ENCODE measurements around the gene ANKRD33B.
"Not testable (repeated sequence)": the region's sequence is repeated elsewhere in the genome, so short reads cannot be mapped to it uniquely, and the experiment has no call there.

The ANKRD33B gene

DNA sequence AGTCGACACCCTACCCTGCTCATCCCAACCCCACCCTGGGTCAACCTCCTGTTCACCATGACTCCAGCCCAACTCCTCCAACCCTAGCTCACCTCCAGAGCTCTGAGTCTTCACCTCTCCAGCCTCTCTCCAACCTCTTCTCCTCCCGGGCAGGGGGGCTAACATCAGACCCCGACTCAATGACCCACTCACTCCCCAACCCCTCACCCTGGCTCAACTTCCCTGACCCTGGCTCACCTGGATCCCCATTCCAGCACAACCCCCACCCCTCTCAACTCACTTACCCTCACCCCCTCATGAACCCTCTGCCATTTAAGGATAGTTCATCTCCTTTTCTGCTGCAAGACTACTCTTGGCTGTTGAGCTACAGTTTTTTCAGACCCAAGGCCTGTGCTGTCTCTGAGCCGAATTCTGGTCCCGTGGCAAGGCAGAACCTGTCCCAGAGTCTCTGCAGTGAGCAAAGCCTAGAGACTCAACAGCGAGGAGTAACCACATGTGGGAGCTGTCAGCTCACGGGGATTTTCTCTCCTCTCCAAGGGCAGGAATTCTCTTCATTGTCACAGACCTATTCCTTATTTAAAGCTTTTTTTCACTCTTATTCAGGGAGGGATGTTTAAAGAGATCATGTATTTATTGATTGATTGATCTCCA is 29.8 kb downstream of the ANKRD33B start:
- no peak for DNase-seq (ENCODE audit: low read depth in 2 of 2)

DNA sequence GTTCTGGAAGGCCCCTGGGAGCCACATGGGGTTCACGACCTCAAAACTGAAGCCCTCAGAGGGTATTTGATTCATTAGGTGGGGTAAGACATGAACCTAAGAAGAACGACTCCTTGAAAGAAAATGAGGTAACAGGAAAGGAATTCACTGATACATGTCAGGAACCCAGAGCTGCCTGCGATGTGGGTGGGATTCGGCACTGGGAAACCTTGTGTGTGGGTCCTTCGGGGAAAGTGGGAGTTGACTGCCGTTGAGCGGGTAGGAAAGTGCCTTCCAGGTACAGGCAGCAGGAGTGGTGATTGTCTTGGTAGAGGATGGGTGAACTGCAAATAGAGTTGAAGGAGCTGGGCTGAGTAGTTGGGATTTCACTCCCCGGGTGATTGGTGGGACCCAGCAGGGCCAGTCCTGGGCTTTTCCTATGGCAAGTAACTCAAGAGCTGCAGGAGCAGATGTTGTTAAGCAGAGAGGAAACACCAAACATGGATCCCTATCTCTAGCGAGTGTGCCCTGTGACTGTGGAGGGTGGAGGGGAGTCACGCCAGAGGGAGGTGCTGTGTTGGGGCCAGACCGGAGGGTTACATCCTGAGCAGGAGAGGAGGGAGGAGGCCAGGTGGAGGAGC is 30.8 kb downstream of the ANKRD33B start:
- DNase-seq (ENCODE audit: low read depth in 2 of 2), result no peak

DNA sequence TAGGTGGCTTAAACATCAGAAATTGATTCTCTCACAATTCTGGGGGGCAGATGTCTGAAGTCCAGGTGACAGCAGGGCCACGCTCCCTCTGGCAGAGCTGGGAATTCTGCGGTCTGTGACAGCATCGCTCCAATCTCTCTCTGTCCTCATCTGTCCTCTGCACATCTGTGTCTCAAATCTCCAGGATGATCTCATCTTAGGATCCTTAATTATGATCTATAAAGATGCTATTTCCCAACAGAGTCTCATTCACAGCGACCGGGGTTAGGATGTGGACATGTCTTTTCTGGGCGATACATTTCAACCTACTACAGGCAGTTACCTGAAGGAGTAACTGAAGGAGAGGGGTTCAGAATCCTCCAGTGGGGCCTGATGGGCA is 31.4 kb downstream of the ANKRD33B start:
- DNase-seq (ENCODE audit: low read depth in 2 of 2), result no peak

- DNase-seq (ENCODE audit: low read depth in 2 of 2), result peak in 1 of 2 donors; percentile 24
Observed at GRCh38 chr5:10595672-10596309, 31.9 kb downstream of the ANKRD33B start.

DNA sequence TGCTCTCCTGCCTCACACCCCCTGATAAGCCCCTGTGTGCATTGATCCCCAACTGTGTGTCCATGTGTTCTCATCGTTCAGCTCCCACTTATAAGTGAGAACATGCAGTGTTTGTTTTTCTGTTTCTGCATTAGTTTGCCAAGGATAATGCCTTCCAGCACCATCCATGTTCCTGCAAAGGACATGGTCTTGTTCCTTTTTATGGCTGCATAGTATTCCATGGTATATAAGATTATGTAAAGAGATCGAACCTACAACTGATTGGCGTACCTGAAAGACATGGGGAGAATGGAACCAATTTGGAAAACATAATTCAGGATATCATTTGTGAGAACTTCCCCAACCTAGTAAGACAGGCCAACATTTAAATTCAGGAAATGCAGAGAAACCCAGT is 32.4 kb downstream of the ANKRD33B start:
- no peak for DNase-seq (ENCODE audit: low read depth in 2 of 2)

- DNase-seq (ENCODE audit: low read depth in 2 of 2), result no peak
Observed at GRCh38 chr5:10596886-10597451, 33.1 kb downstream of the ANKRD33B start.

- DNase-seq (ENCODE audit: low read depth in 2 of 2), result no peak
Observed at GRCh38 chr5:10599113-10599512, 35.2 kb downstream of the ANKRD33B start.

GRCh38 chr5:10599862-10600284 is 36.0 kb downstream of the ANKRD33B start:
- DNase-seq (ENCODE audit: low read depth in 2 of 2), result no peak

GRCh38 chr5:10600626-10601245 is 36.9 kb downstream of the ANKRD33B start:
- DNase-seq (ENCODE audit: low read depth in 2 of 2), result no peak

DNA sequence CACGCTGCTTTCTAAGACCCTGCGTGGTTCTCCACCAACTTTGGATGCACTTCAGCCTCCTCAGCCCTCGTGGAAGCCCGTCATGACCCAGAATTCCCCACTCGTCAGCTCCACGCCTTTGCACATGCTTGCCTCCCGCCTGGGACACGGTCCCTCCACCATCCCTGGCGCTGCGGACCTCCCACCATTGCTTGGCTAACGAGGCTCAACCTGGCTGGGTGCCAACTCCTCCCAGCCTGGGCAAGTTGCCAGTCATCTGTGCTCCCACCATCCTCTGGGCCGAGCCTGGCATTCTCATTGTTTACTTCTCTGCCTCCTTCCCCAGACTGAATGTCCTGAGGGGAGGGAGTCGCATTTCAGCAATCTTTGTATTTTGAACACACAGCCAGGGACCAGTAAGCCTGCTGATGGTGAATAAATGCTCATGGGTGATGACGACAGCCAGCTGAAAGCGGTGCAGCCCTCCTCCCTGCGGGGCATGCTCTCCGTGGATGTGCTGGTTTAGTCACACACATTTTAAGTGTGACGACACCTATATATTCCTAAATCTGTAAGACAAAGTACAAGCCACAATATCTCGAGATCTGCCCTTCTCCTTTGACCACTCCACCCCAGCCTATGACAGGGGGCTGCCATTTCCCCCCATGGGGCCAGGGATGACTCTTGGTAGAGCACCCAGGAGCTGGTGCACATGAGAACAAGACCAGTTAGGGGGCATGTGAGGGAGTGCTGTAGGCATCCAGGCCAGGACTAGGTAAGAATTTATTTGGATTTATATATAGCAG is 37.6 kb downstream of the ANKRD33B start:
- DNase-seq (ENCODE audit: low read depth in 2 of 2), result no peak

GRCh38 chr5:10602031-10602806 is 38.3 kb downstream of the ANKRD33B start:
- no peak for DNase-seq (ENCODE audit: low read depth in 2 of 2)

DNA sequence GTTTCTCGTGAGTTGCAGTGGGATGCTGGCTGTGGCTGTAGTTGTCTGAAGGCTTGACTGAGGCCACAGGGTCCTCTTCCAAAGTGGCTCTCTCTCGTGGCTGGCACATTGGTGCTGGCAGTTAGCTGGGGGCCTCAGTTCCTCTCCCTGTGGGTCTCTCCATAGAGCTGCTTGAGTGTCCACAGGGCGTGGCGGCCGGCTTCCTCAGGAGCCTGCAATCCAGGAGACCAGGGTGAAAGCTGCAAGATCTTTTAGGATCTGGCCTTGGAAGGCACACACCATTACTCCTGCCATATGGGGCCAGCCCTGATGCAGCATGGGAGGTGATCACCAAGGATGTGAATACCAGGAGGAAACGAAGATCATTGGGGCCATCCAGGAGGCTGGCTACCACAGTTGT is 41.1 kb downstream of the ANKRD33B start:
- no peak for DNase-seq (ENCODE audit: low read depth in 2 of 2)

DNA sequence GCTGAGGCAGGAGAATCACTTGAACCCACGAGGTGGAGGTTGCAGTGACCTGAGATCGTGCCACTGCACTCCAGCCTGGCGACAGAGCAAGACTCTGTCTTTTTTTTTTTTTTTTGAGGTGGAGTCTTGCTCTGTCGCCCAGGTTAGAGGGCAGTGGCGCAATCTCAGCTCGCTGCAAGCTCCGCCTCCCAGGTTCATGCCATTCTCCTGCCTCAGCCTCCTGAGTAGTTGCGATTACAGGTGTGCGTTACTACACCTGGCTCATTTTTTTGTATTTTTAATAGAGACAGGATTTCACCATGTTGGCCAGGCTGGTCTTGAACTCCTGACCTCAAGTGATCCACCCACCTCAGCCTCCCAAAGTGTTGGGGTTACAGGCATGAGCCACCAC is 42.8 kb downstream of the ANKRD33B start:
- DNase-seq (ENCODE audit: low read depth in 2 of 2), result not testable (repeated sequence)

GRCh38 chr5:10607023-10607665 is 43.3 kb downstream of the ANKRD33B start:
- DNase-seq (ENCODE audit: low read depth in 2 of 2), result no peak

- no peak for DNase-seq (ENCODE audit: low read depth in 2 of 2)
Observed at GRCh38 chr5:10607666-10608073, 43.8 kb downstream of the ANKRD33B start.

DNA sequence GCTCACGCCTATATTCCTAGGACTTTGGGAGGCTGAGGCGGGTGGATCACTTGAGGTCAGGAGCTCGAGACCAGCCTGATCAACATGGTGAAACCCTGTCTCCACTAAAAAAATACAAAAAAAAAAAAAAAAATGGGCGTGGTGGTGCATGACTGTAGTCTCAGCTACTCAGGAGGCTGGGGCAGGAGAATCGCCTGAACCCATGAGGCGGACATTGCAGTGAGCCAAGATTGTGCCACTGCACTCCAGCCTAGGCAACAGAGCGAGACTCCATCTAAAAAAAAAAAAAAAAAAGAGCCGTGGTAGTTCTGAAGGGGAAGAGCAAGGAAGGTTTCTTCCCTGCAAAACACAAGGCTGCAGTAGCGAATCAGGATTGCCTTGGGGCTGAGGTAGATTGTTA is 44.2 kb downstream of the ANKRD33B start:
- not testable (repeated sequence) for DNase-seq (ENCODE audit: low read depth in 2 of 2)

- DNase-seq (ENCODE audit: low read depth in 2 of 2), result no peak
Observed at GRCh38 chr5:10610058-10610457, 46.2 kb downstream of the ANKRD33B start.

DNA sequence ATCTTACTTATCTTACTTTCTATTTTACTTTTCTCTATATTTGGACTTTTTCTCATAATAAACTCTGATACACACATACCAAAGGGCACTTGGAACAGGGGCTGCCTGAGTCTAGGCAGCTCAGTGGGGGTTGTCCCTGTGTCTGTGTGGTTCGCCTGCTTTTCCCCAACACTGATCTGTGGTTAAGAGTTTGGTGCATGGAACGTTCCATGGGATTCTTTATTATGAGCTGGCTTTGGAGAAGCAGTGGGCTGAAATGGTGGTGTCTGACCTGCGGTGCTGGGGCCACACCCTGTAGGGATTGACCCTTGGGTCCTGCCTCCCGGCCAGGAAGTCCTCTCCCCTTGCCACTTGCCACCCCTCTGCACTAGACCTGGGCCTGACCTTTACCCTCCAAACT is 47.4 kb downstream of the ANKRD33B start:
- no peak for DNase-seq (ENCODE audit: low read depth in 2 of 2)

DNA sequence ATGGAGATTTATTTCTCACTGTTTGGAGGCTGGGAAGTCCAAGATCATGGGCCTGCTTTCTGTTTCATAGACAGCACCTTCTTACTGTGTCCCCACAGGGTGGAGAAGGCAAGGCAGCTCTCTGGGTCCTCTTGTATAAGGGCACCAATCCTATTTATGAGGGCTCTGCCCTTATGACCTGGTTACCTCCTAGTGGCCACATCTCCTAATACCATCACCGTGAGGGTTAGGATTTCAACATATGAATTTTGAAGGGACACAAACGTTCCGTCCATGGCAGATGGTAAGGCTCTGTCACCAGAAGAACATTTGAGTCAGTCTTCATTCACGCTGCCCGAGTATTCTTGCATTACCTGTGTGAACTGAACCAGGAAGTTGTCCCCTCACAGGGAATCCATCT is 48.4 kb downstream of the ANKRD33B start:
- no peak for DNase-seq (ENCODE audit: low read depth in 2 of 2)

DNA sequence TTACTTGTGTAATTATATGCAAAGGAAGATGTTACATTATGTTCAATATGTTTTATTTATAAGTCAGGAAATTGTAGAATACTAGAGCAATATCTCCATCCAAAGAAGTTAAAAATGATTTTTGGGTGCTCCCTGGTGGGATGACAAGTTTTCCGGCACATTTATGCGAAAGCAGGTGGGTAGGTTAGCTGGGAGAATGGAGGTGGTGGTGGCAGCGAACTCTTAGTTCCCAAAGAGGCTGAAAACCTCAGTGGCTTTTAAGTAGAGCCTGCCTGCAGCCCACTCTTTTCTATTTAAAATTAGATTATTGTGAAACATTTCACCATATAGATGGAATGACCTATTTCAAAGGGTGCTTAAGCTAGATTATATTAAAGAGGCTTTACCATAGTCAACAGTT is 51.8 kb downstream of the ANKRD33B start:
- DNase-seq (ENCODE audit: low read depth in 2 of 2), result no peak
